ENCODE results near the gene CALY.
"Not testable (repeated sequence)": the region's sequence is repeated elsewhere in the genome, so short reads cannot be mapped to it uniquely, and the experiment has no call there.

Gene CALY, protein sequence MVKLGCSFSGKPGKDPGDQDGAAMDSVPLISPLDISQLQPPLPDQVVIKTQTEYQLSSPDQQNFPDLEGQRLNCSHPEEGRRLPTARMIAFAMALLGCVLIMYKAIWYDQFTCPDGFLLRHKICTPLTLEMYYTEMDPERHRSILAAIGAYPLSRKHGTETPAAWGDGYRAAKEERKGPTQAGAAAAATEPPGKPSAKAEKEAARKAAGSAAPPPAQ

DNA sequence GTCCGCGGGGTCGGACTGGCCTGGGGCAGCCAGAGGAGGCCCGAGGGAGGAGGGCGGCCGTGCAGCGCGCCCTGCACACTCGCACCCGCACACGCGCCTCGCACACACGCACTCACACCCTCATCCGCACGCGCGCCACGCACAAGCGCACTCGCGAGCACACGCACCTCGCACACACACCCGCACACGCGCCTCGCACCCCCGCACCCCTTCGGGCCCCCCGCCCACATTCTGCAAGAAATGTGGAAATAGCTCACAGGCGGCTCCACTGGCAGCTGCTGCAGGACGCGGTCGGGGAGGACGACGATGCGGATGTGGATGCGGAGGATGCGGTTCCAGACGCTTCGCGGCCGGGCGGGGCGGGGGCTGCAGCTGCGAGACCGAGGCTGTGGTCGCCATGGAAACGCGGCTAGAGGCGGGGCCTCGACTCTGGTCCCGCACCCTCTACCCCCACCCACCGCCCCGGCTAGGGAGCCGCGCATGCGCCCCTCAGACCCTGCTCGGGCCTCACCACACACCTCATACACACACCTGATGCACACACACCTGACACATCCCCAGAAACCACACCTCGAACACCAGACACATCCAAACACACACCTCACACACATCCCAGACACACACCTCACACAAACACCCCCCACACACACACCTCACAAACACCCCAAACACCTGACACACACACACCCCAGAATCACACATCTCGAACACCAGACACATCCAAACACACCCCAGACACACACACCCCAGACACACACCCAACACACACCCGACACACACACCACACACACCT lies at the start of gene CALY:
CALY (minus strand) TSS at position 320 of the 793 bp plus-strand sequence. CDS start 7,907 bp downstream, outside the sequence.
- DNase-seq, result peak; percentile 82

DNA sequence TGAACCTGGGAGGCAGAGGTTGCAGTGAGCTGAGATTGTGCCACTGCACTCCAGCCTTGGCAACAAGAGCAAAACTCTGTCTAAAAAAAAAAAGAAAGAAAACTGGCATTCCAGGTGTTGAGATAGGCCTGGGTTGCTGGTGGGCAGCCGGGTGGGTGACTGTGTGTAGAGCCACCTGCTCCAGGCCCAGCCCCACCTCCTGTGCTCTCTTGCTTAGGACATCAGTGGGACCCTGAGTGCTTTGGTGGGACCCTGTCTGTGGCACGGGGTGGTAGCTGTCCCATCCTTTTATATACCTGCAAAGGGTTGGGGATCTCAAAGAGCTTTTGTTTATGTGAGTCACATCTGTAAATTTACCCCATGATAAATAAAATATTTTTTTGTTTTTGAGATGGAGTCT lies 48.5 kb upstream of the CALY start:
- no peak for DNase-seq

DNA sequence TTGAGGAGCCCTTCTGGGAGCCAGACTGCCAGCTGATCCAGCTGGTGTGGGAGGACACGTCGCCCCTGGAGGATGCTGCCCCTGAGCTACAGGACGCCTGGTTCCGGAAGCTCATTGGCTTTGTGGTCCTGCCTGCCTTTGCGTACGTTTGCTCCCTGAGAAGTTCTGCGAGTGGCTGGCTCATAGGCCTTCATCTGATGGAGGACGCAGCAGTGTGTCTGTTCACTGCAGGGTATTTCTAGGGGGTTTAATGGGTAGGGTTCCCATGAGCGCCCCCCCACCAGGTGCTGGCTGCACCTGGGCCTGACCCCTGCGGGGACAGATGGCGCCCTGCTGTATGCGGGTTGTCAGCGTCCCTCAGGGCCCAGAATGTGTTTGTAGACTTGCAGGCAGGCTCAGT lies 47.4 kb upstream of the CALY start:
- no peak for DNase-seq

GRCh38 chr10:133383551-133383950 lies 46.9 kb upstream of the CALY start:
- no peak for DNase-seq

GRCh38 chr10:133381036-133381435 lies 44.3 kb upstream of the CALY start:
- DNase-seq, result no peak

GRCh38 chr10:133379801-133380666 lies 43.3 kb upstream of the CALY start:
- no peak for DNase-seq

DNA sequence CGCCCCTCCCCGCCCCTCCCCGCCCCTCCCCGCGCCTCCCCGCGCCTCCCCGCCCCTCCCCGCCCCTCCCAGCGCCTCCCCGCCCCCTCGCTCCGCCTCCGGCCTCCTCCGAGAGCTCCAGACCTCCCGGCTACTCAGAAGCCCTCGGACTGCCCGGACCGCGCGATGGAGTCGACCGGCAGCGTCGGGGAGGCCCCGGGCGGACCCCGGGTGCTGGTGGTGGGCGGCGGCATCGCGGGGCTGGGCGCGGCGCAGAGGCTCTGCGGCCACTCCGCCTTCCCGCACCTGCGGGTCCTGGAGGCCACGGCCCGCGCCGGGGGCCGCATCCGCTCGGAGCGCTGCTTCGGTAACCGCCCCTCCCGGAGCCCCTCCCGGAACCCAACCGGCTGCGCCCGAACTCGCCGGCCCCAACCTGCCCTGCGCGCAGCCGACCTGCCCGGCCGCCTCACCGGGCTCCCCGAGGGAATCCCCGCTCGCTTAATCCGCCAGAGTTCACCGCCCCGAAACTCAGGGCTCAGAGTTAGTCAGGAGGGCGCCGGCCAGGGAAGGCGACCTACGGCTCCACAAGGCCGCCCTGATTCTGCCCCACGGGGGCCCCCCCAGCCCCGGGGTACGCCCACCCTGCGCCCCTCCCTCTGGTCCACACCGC lies 42.6 kb upstream of the CALY start, which contains the start of gene PAOX:
PAOX (plus strand) TSS at position 111 of the 649 bp plus-strand sequence; CDS start at position 166, 55 bp downstream.
- peak; percentile 76 for DNase-seq

- peak; percentile 91 for DNase-seq
These were observed 41.8 kb upstream of the CALY start for GRCh38 chr10:133378251-133379096.

DNA sequence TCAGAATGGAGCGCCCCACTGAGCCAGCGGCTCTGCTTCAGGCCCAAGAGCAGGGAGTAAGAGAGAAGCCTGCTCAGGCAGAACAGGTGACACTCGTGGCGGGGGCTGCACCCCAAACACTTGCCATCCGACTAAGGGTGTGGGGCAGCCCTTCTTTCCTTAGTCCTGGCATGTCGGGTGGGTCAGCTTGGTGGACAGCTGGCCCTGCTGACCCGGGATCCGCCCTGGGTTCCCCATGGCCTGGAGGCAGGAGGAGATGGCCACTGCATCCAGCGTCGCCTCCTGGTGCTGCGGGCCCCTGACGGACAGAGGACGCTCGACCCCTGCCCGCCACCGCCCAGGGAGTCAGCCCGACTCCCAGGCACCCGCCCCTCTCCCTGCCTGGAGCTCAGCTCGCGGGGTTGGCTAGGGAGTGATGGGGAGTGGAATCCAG lies 41.1 kb upstream of the CALY start:
- no peak for DNase-seq

- no peak for DNase-seq
These were observed 40.5 kb upstream of the CALY start for GRCh38 chr10:133377025-133377817.

DNA sequence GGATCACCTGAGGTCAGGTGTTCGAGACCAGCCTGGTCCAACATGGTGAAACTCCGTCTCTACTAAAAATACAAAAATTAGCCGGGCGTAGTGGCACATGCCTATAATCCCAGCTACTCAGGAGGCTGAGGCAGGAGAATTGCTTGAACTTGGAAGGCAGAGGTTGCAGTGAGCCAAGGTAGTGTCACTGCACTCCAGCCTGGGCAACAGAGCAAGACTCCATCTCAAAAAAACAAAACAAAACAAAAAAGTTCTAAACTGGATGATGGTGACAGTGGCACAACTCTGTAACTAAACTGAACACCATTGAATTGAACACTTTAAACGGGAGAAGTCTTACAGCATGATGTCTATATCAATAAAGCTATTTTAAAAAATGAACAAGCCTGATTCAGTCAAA lies 39.5 kb upstream of the CALY start:
- not testable (repeated sequence) for DNase-seq

DNA sequence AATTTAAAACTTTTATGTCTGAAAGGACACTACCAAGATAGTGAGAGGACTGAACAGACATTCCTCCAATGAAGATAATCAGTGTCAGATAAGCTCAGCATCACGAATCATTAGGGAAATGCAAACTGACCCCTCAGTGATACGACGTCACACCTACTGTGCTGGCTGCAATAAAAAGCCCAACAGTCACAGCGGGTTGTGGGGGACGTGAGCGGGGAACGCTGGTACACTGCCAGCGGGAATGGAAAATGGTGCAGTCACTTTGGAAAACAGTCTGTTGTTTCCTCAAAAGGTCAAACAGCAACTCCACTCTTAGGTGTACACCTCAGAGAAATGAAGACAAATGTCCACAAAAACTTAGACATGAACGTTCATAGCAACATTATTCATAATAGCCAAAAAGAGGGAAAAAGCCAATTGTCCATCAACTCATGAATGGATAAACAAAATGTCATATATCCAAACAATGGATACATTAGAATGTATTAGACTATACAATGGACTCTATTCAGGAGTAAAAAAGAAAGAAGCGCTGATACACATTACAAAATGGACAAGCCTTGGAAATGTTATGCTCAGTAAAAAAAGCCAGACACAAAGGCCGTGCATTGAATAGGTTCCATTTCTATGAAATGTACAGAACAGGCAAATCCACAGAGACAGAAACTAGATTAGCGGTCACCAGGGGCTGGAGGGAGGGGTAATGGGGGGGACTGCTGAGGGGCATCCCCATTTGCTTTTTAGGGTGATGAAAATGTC lies 38.8 kb upstream of the CALY start:
- no peak for DNase-seq

DNA sequence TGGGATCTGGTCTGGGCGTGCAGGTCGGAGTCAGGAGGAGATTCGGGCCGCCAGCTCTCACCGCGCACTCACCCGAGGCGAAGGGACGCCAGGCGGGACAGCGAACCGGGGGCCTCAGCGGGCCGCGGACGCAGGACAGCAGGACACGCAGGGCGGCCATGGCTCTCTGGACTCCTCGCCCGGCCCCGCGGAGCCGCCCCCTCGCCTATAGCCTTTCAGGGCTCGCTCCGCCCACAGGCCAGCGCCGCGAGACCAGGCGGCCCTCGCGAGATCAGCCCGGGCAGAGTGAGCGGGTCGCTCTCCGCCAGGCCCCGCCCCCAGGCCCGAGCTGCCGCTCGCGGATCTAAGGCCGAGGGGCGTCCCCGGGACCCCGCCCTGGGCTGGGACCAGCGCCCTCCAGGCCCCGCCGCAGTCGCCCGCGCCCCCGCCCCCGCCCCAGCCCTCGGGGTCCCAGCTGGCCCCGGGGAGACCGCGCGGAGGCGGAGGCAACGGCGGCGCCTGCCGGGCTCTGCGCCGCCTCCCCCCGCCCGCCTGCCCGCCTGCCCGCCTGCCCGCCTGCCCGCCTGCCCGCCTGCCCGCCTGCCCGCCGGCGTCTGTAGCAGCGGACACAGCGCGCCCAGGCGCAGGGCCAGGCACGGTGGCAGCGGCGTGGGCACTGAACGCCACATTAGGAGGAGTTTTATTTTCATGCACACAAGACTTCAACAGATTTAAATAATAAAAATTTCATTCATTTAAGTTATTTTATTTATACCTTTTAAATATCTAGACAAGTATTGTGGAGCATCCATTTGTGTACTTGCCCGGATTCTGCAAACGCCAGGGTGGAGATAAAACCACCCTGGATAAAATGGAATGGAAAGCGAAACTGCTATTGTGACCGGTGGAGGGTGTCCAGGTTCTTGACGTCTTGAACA lies 36.7 kb upstream of the CALY start, which contains the start of gene ECHS1:
ECHS1 (minus strand) TSS at position 181 of the 917 bp plus-strand sequence; CDS start at position 160, 21 bp downstream.
- DNase-seq, result peak; percentile 92

GRCh38 chr10:133372507-133372906 lies 35.8 kb upstream of the CALY start:
- no peak for DNase-seq

GRCh38 chr10:133370030-133370786 lies 33.5 kb upstream of the CALY start:
- no peak for DNase-seq

GRCh38 chr10:133368153-133368552 lies 31.5 kb upstream of the CALY start:
- DNase-seq, result no peak

DNA sequence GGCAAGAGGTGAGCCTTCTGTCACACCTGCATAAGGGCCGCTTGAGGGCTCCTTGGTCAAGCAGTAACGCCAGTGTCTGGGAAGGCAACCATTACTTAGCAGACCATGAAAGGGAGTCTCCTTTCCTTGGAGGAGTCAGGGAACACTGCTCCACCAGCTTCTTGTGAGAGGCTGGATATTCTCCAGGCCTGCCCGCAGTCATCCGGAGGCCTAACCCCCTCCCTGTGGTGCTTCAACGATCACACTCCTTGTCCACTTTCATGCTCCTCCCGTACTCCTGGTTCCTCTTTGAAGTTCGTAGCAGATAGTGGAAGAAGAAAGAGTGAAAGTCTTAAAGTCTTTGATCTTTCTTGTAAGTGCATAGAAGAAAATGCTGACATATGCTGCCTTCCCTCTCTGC lies 30.8 kb upstream of the CALY start:
- not testable (repeated sequence) for DNase-seq

GRCh38 chr10:133366751-133367150 lies 30.1 kb upstream of the CALY start:
- DNase-seq, result no peak
